ENCODE results near the gene AHNAK. TPM values are rescaled to one million over a fixed set of nuclear protein-coding genes. Genes with fewer than 3 reads are reported as not detected.

AHNAK gene
- polyA plus RNA-seq, 1 experiment, result 231 TPM

- no peaks in the 10 kb centered on the region for H3K9me3 ChIP-seq (ENCODE audit: control insufficient read depth, insufficient read depth, low read length)
- POLR2A ChIA-PET, result no interaction called here
- CTCF ChIA-PET, result interaction anchor here (0.6 to 1.3 kb wide), 2 partner anchors 58 to 76 kb away, joined by 3 read pairs; no protein-coding TSS in a partner anchor
- H3K27me3 ChIP-seq (ENCODE audit: control insufficient read depth, insufficient read depth, low read length), result no peaks in the 10 kb centered on the region
- TF ChIP-seq CTCF (IDR thresholded peaks at IDR 0.05; ENCODE audit: low read depth, low read length), result no peak
- no peak for DNase-seq (ENCODE audit: low read depth, low spot score)
- no peak overlapping the region for H3K27ac ChIP-seq (ENCODE audit: low read depth, low read length)
- no peak overlapping the region for H3K4me3 ChIP-seq (ENCODE audit: low read depth, low read length)
These were observed 62.3 kb downstream of the AHNAK start for GRCh38 chr11:62484352-62484751.

GRCh38 chr11:62482753-62483152, 63.9 kb downstream of the AHNAK start:
- H3K9me3 ChIP-seq (ENCODE audit: control insufficient read depth, insufficient read depth, low read length), result no peaks in the 10 kb centered on the region
- H3K27ac ChIP-seq (ENCODE audit: low read depth, low read length), result no peak overlapping the region
- TF ChIP-seq CTCF (IDR thresholded peaks at IDR 0.05; ENCODE audit: low read depth, low read length), result no peak
- no peak for DNase-seq (ENCODE audit: low read depth, low spot score)
- no peaks in the 10 kb centered on the region for H3K27me3 ChIP-seq (ENCODE audit: control insufficient read depth, insufficient read depth, low read length)
- ChIA-PET CTCF (interaction anchor here (0.7 to 1.6 kb wide), 2 partner anchors 25 to 58 kb away, joined by 3 read pairs; no protein-coding TSS in a partner anchor), POLR2A (no interaction called here)
- H3K4me3 ChIP-seq (ENCODE audit: low read depth, low read length), result no peak overlapping the region

GRCh38 chr11:62479631-62480201, 66.9 kb downstream of the AHNAK start:
- no peak overlapping the region for H3K27ac ChIP-seq (ENCODE audit: low read depth, low read length)
- ChIA-PET CTCF (interaction anchor here (0.6 to 2.5 kb wide), 3 partner anchors 63 to 1703 kb away, joined by 3 to 6 read pairs (median 3); no protein-coding TSS in a partner anchor), POLR2A (interaction anchor here (0.7 kb wide), 1 partner anchor 140 kb away, joined by 3 read pairs; no protein-coding TSS in a partner anchor)
- no peaks in the 10 kb centered on the region for H3K9me3 ChIP-seq (ENCODE audit: control insufficient read depth, insufficient read depth, low read length)
- no peak overlapping the region for H3K4me3 ChIP-seq (ENCODE audit: low read depth, low read length)
- no peak for TF ChIP-seq CTCF (IDR thresholded peaks at IDR 0.05; ENCODE audit: low read depth, low read length)
- H3K27me3 ChIP-seq (ENCODE audit: control insufficient read depth, insufficient read depth, low read length), result no peaks in the 10 kb centered on the region
- no peak for DNase-seq (ENCODE audit: low read depth, low spot score)

- no peak for DNase-seq (ENCODE audit: low read depth, low spot score)
- ChIA-PET CTCF (interaction anchor here (0.6 kb wide), 1 partner anchor 28 kb away, joined by 5 read pairs; no protein-coding TSS in a partner anchor), POLR2A (no interaction called here)
- no peaks in the 10 kb centered on the region for H3K9me3 ChIP-seq (ENCODE audit: control insufficient read depth, insufficient read depth, low read length)
- H3K27me3 ChIP-seq (ENCODE audit: control insufficient read depth, insufficient read depth, low read length), result no peaks in the 10 kb centered on the region
- no peak overlapping the region for H3K27ac ChIP-seq (ENCODE audit: low read depth, low read length)
- H3K4me3 ChIP-seq (ENCODE audit: low read depth, low read length), result no peak overlapping the region
- no peak for TF ChIP-seq CTCF (IDR thresholded peaks at IDR 0.05; ENCODE audit: low read depth, low read length)
These were observed 68.7 kb downstream of the AHNAK start for GRCh38 chr11:62477927-62478326.

GRCh38 chr11:62472063-62472884, 74.3 kb downstream of the AHNAK start:
- no peak for DNase-seq (ENCODE audit: low read depth, low spot score)
- POLR2A ChIA-PET, result no interaction called here
- no peak overlapping the region for H3K27ac ChIP-seq (ENCODE audit: low read depth, low read length)
- H3K9me3 ChIP-seq (ENCODE audit: control insufficient read depth, insufficient read depth, low read length), result no peaks in the 10 kb centered on the region
- TF ChIP-seq CTCF (IDR thresholded peaks at IDR 0.05; ENCODE audit: low read depth, low read length), result no peak
- no peak overlapping the region for H3K4me3 ChIP-seq (ENCODE audit: low read depth, low read length)
- CTCF ChIA-PET, result interaction anchor here (1.6 kb wide), 1 partner anchor 47 kb away, joined by 7 read pairs; no protein-coding TSS in a partner anchor
- no peaks in the 10 kb centered on the region for H3K27me3 ChIP-seq (ENCODE audit: control insufficient read depth, insufficient read depth, low read length)
